Stimulated activated memory B cell treated with anti-CD40 and anti-IgM and Interleukin-4, amounts not matched to agents 10 μg/mL and 1 μg/mL and 100 μg/mL, for 72 hours (primary cell): Measurements from ENCODE around the gene HEY2.
"Not testable (repeated sequence)": the region's sequence is repeated elsewhere in the genome, so short reads cannot be mapped to it uniquely, and the experiment has no call there.

Experiments
- ATAC-seq: fragments of 150-1000 bp; cut with Tn5 transposase; 2 replicates; pipeline ENCODE4 v1.10.0; 2021
- H3K27ac Mint-ChIP-seq: one replicate; pipeline ENCODE4 v1.8.0; 2022; ENCODE audit warnings: mild to moderate bottlenecking, mixed read lengths
- H3K27me3 Mint-ChIP-seq: one replicate; pipeline ENCODE4 v1.8.0; 2022; ENCODE audit warnings: mixed read lengths
- H3K36me3 Mint-ChIP-seq: one replicate; pipeline ENCODE4 v1.8.0; 2022; ENCODE audit warnings: mixed read lengths
- H3K4me1 Mint-ChIP-seq: one replicate; pipeline ENCODE4 v1.8.0; 2022; ENCODE audit warnings: mixed read lengths
- H3K4me3 Mint-ChIP-seq: one replicate; pipeline ENCODE4 v1.8.0; 2022; ENCODE audit warnings: mild to moderate bottlenecking, moderate library complexity, mixed read lengths
- H3K9me3 Mint-ChIP-seq: one replicate; pipeline ENCODE4 v1.8.0; 2022; ENCODE audit warnings: mixed read lengths

Gene HEY2

DNA sequence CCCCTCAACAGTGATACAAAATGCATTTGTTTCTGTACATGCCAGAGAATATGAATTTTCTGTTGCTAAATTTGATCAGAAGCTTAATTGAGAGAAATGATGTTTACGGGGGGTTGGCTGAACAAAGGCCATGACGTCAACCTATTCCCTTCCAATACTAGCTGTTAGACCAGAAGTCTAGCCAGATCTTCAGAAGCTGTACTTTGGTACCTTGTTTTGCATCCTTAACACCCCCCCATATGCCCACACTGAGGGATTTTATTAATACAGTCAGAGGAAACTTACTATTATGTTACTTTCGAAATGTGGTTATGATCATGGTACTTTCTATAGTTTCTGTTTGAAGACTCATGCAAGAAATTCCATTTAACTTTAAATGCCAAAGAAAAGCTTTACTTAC, 44.4 kb downstream of the HEY2 start:
- Mint-ChIP-seq H3K4me1 (peaks cover 66% of the 10 kb centered on the region), H3K36me3 (no peaks in the 10 kb centered on the region), H3K27me3 (no peaks in the 10 kb centered on the region), H3K4me3 (no peak overlapping the region), H3K9me3 (no peaks in the 10 kb centered on the region), H3K27ac (peak overlapping the region; percentile 49)
- no peak for ATAC-seq

DNA sequence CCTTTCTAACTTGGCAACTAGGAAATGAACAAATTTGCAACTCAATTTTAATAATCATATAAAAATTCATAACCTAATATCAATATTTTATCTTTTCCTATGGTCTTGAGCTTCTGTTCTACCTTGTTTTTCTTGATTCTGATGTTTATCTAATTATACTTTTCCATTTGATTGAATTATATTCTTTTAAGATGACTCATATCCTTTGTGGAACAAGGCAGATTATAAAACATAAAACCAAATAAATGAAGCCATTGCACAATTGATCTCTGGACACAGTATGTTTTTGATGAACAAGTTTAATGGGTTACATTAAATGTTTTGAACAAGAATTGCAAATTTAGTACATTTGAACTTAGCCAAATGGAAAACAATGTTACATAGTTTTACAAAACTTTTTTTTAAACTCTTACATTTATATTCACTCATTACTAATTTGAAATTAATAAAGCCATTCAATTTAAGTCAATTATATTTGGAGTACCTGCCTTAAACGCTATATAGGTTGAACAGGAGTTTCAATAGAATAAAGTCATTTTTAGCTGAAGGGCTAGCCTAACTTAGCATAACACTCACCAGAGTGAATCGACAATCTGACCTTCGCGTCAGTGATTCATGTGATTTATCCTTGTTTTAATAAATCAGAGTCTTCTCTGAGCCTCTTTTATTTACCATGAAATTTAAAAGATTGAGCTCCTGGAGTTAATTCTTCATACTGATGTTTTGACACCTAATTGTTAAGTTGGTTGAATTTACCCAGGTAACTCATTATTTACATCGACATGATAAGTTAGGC, 45.1 kb downstream of the HEY2 start:
- Mint-ChIP-seq H3K9me3 (no peaks in the 10 kb centered on the region), H3K27ac (no peak overlapping the region), H3K27me3 (no peaks in the 10 kb centered on the region), H3K36me3 (no peaks in the 10 kb centered on the region), H3K4me3 (no peak overlapping the region), H3K4me1 (peaks cover 68% of the 10 kb centered on the region)
- ATAC-seq, result no peak

DNA sequence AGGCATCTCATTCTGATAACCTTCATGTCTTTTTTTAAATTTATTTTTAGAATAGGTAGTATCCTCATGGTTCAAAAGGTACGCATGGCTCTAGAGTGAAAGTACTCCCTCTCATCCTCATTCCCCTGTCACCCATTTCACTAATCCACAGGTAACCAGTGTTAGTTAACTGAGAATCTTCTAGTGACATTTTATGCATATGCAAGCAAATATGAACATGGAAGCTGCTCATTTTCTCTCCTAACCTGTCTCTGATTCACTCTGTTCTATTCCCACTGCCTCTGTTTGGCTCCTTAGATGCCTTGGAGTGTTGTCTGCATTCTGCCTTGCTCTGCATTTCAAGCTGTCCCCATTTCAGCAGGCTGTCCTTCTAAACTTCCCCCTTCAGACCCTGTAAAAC, 45.9 kb downstream of the HEY2 start:
- peaks cover 66% of the 10 kb centered on the region for H3K4me1 Mint-ChIP-seq
- no peaks in the 10 kb centered on the region for H3K9me3 Mint-ChIP-seq
- no peaks in the 10 kb centered on the region for H3K27me3 Mint-ChIP-seq
- no peak for ATAC-seq
- H3K36me3 Mint-ChIP-seq, result no peaks in the 10 kb centered on the region
- H3K27ac Mint-ChIP-seq, result peak overlapping the region; percentile 11
- no peak overlapping the region for H3K4me3 Mint-ChIP-seq

DNA sequence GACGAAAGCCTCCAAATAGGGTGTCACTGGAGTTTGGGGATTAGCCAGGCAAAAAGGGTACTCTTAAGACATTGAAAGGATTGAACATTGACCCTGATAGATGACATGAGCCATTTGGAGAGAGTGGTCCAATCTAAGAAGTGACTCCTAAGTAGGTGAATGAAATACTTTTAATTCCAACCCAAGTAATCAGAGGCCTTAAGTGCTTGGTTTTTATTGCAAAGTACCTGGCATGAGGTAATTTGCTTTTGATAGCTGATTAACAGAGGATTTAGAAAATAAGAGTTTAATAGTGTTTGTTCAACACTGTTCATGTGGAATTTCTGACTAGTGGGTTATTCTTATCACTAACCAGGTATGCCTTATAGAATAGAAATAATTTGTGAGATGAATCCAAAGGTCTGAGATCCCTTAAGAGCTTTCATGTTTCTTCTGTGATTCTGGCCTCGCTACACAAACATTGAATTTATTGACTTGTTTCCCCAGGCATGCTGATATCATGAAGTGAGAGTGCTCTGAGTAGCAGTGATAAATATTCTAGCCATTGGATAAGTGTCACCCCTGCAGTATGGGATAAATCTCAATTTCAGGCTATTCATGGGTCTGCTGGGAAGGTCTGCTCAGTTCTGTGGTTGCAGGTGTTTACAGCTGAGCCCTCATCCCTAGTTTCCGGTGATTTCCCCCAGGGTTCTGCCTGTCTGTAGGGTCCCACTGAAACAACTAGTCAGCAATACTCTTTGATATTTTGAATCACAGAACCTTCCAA, 47.9 kb downstream of the HEY2 start:
- Mint-ChIP-seq H3K4me1 (peaks cover 62% of the 10 kb centered on the region), H3K9me3 (no peaks in the 10 kb centered on the region), H3K27me3 (no peaks in the 10 kb centered on the region), H3K4me3 (peak overlapping the region; percentile 16), H3K27ac (peak overlapping the region; percentile 35), H3K36me3 (no peaks in the 10 kb centered on the region)
- no peak for ATAC-seq

DNA sequence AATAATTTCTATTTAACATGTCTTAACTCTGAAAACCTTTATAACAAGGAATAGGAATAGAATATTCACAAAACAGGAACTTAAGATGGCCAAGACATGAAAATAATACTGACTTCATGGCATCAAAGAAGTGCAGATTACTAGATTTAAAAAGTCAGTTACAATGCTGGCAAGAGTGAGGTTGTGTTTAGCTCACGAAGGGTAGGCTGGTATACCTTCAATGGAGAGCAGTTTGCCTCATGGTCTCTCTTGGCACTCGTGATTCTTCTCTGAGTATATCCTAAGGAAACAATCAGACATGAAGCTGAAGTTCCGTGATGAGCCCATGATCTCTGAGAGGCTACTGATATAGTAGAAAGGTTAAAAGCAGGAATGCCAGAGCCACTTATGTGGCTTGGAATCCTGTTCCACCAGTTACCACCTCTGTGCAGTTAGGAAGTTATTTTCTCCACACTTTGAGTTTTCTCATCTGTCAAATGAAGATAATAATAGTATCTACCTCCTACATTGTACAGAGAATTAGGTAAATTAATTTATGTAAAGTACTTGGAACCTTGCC, 48.5 kb downstream of the HEY2 start:
- H3K27ac Mint-ChIP-seq, result peak overlapping the region; percentile 35

DNA sequence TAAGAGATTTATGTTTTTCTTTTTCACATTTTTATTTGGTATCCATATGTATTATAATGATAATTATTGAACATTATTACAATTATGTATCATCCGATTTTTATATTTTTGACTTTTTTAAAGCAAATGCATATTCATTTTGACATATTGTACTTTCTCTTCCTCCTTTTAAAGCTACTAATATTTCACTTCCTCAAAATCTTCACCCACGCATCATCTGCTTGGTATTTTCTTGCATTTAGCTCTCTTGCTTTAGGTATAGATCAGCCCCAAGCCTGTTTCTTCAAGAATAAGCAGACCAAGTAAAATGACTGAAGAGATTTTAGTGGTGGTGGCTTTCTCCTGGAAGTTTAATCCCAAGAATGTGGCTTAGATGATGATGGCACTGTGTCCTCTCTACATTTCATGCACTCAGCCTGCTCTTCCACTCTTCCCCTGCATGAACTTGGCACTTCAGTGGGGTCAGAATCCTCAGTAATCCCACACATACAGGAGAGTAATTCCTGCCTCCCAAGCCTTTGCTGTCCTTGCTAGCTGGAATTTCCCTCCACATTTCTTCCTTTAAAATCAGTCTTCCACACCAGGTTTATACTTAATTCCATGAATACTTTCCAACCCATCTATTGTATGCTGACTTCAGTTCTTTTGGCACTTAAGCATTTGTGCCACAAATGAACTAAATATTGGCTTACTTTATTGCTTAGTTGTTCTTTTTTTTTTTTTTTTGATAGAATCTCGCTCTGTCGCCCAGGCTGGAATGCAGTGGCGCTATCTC, 49.5 kb downstream of the HEY2 start:
- ATAC-seq, result peak; percentile 94
- H3K4me1 Mint-ChIP-seq, result peaks cover 61% of the 10 kb centered on the region
- H3K27me3 Mint-ChIP-seq, result no peaks in the 10 kb centered on the region
- no peaks in the 10 kb centered on the region for H3K36me3 Mint-ChIP-seq
- peak overlapping the region; percentile 65 for H3K27ac Mint-ChIP-seq
- no peaks in the 10 kb centered on the region for H3K9me3 Mint-ChIP-seq
- H3K4me3 Mint-ChIP-seq, result peak overlapping the region; percentile 32

More for the DNA sequence above, 48.5 kb downstream of the HEY2 start:
- Mint-ChIP-seq H3K27me3 (no peaks in the 10 kb centered on the region), H3K4me3 (no peak overlapping the region), H3K4me1 (peaks cover 62% of the 10 kb centered on the region), H3K9me3 (no peaks in the 10 kb centered on the region), H3K36me3 (no peaks in the 10 kb centered on the region)
- ATAC-seq, result no peak

DNA sequence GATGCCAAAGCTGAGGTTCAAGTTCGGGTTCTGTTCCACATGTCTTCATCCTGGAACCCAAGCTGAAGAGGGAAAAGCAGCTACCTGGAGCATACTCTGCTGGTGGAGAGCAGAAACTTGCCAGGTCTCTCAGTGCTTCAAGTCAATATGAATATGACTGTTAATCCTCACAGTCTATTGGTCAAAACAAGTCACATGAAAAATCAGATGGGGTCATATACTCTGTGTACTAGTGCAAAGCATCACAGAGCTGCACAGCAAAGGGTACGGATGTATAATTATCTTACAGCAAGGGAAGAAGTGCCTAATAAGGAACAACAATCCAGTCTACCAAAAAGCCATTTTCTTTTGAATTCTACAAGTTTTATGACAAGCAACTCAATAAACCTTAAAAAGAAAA, 53.0 kb downstream of the HEY2 start:
- ATAC-seq, result no peak
- Mint-ChIP-seq H3K27me3 (no peaks in the 10 kb centered on the region), H3K36me3 (no peaks in the 10 kb centered on the region), H3K9me3 (no peaks in the 10 kb centered on the region), H3K27ac (peak overlapping the region; percentile 49), H3K4me1 (peaks cover 66% of the 10 kb centered on the region), H3K4me3 (no peak overlapping the region)

DNA sequence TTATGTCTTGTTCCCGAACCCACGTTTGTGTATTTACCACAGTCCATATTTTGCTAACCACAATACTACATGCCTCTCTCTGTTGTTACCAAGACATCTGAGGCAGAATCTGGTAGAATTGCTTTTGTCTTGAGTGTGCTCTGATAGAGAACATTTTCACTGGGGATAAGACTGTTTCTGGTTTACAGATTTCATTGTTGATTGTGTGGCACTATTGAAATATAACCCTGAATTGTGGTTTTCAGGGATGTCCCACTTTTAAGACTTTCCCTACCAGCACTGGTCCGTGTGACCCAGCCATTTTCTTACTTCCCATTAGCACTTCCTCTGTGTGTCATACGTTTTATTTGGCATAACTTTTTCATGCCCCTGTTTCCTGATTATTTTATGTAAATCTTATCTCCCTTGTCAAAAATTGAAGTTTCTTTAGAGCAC, 53.5 kb downstream of the HEY2 start:
- no peak overlapping the region for H3K27ac Mint-ChIP-seq
- no peaks in the 10 kb centered on the region for H3K36me3 Mint-ChIP-seq
- H3K4me1 Mint-ChIP-seq, result peaks cover 66% of the 10 kb centered on the region
- H3K4me3 Mint-ChIP-seq, result no peak overlapping the region
- no peaks in the 10 kb centered on the region for H3K27me3 Mint-ChIP-seq
- no peak for ATAC-seq
- H3K9me3 Mint-ChIP-seq, result no peaks in the 10 kb centered on the region

DNA sequence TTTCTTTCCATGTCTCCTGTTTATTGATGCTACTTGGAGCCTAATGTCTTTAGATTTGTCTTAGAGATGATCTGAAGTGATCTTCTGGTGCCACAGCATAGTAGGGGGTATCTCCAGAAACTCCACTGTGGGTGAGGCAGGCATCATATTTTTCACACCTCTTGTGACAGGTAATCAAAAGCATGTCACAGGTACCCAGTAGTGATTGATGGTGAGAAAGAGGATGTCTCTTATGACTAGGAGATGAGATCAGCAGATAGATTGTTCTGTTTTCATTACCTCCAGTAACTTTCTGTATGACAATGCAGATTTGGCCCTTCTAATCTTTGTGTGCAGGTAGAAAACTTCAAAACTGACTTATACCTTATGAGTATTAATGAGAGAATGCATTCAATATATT, 54.8 kb downstream of the HEY2 start:
- ATAC-seq, result peak; percentile 80
- no peaks in the 10 kb centered on the region for H3K27me3 Mint-ChIP-seq
- no peak overlapping the region for H3K4me3 Mint-ChIP-seq
- peaks cover 71% of the 10 kb centered on the region for H3K4me1 Mint-ChIP-seq
- no peaks in the 10 kb centered on the region for H3K36me3 Mint-ChIP-seq
- no peak overlapping the region for H3K27ac Mint-ChIP-seq
- no peaks in the 10 kb centered on the region for H3K9me3 Mint-ChIP-seq

DNA sequence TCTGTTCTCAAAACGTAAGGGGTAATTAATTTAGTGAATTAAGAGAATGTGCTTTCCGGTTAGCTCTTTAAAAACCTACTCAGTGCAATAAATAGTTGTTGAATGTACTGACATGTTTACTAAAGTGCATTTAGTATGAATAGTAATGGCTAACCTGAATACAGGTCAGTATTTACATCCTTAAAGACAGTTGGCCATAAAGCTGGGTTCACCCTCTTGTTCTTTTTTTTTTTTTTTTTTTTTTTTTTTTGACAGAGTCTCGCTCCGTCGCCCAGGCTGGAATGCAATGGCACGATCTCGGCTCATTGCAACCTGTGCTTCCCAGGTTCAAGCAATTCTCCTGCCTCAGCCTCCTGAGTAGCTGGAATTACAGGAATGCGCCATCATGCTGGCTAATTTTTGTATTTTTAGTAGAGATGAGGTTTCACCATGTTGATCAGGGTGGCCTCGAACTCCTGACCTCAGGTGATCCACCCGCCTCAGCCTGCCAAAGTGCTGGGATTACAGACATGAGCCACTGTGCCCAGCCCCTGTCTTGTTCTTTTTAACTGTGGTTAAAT, 55.5 kb downstream of the HEY2 start:
- not testable (repeated sequence) for ATAC-seq, H3K27me3 Mint-ChIP-seq, H3K4me3 Mint-ChIP-seq, H3K9me3 Mint-ChIP-seq, H3K36me3 Mint-ChIP-seq, H3K27ac Mint-ChIP-seq
- H3K4me1 Mint-ChIP-seq, result peaks cover 67% of the 10 kb centered on the region

DNA sequence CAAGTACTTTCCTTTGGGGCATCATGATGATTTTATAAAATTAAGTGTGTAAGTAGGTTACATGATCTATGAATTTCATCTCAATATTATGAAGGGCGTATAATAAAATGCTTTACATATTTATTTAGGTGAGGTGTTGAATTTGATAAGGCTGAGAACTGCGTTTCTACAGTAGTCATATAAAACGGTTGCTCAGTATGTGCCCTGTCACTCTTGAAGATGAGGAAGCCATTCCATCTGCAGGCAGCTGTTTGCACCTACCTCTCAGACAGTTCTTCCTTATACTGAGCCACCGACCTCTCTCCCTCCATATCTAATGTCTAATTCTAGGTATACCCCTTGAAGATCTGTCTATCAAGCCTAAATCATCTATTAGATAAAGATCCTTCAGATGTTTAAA, 57.4 kb downstream of the HEY2 start:
- ATAC-seq, result no peak
- Mint-ChIP-seq H3K4me3 (no peak overlapping the region), H3K9me3 (no peaks in the 10 kb centered on the region), H3K27me3 (no peaks in the 10 kb centered on the region), H3K4me1 (peaks cover 81% of the 10 kb centered on the region), H3K36me3 (no peaks in the 10 kb centered on the region), H3K27ac (peak overlapping the region; percentile 30)

DNA sequence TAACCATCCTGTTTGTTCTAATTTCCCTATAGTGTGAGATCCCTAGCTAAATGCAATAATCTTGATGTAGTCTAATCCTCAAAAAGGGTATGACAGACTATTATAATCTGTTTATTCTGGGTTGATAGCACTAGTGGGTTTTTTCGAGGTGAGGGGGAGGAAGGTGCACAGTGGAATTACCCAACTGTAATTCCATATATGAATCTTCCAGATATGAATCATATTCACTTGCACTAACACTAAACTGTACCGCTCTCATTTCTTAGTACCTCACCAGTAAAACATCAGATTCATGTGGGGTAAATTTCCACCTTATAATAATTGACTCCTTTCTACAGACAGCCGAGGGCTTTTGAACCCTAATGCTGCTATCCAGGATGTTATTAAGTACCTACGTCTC, 57.9 kb downstream of the HEY2 start:
- Mint-ChIP-seq H3K36me3 (no peaks in the 10 kb centered on the region), H3K27ac (peak overlapping the region; percentile 30), H3K4me3 (no peak overlapping the region), H3K4me1 (peaks cover 81% of the 10 kb centered on the region), H3K27me3 (no peaks in the 10 kb centered on the region), H3K9me3 (no peaks in the 10 kb centered on the region)
- peak; percentile 71 for ATAC-seq

DNA sequence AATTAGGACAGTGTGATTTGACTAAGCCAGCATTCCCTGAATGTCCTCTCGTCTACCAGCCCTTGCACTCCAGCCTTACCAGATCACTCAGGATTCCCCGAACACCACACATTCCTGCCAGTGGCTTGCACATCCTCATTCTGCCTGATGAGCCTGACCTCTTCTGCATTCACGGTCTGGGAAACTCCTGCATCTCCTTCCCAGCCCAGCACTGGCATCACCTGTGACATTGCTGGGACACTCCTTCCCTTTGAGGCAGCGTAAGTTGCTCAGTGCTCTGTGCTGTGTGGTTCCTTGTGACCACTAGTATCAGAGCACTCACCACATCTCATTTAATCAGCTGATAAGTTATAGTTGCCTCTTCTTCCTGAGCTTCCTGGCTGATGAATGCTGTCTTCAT, 58.6 kb downstream of the HEY2 start:
- Mint-ChIP-seq H3K27ac (peak overlapping the region; percentile 30), H3K9me3 (no peaks in the 10 kb centered on the region), H3K27me3 (no peaks in the 10 kb centered on the region), H3K4me1 (peaks cover 81% of the 10 kb centered on the region), H3K36me3 (no peaks in the 10 kb centered on the region), H3K4me3 (no peak overlapping the region)
- ATAC-seq, result no peak

DNA sequence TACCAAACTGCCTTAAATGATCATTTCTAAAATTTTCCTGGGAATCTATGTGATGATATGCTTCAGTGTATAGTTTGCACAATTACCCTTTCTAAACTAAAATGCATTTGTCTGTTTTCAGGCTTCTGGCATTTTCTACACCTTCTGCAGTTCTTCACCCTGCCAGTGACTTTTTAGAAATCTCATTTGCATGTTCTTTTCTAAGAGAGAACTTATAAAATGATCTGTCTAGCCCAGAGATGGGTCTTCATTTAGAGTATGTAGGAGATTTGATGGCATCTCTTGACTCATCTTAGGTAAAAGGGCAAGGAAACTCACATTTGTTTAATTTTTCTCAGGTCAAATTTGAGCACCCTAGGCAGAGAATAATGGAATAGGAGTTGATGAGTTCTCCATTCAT, 59.2 kb downstream of the HEY2 start:
- no peak for ATAC-seq
- Mint-ChIP-seq H3K4me3 (no peak overlapping the region), H3K27ac (peak overlapping the region; percentile 30)

More for the DNA sequence above, 59.2 kb downstream of the HEY2 start:
- no peaks in the 10 kb centered on the region for H3K9me3 Mint-ChIP-seq
- H3K4me1 Mint-ChIP-seq, result peaks cover 79% of the 10 kb centered on the region
- H3K27me3 Mint-ChIP-seq, result no peaks in the 10 kb centered on the region
- no peaks in the 10 kb centered on the region for H3K36me3 Mint-ChIP-seq
